Activated naive CD8-positive, alpha-beta T cell (primary cell): Measurements from ENCODE around the gene SMAGP.

Experiments
- H3K27ac Mint-ChIP-seq: one replicate; pipeline ENCODE4 v1.8.0; 2021; ENCODE audit warnings: mixed read lengths
- H3K27me3 Mint-ChIP-seq: one replicate; pipeline ENCODE4 v1.8.0; 2021; ENCODE audit warnings: mixed read lengths
- H3K36me3 Mint-ChIP-seq: one replicate; pipeline ENCODE4 v1.8.0; 2021; ENCODE audit warnings: mixed read lengths
- H3K4me1 Mint-ChIP-seq: one replicate; pipeline ENCODE4 v1.8.0; 2021; ENCODE audit warnings: low read depth, mixed read lengths
- H3K4me3 Mint-ChIP-seq: one replicate; pipeline ENCODE4 v1.8.0; 2021; ENCODE audit warnings: mild to moderate bottlenecking, mixed read lengths
- H3K9me3 Mint-ChIP-seq: one replicate; pipeline ENCODE4 v1.8.0; 2021; ENCODE audit warnings: low read depth, mixed read lengths

The SMAGP gene

DNA sequence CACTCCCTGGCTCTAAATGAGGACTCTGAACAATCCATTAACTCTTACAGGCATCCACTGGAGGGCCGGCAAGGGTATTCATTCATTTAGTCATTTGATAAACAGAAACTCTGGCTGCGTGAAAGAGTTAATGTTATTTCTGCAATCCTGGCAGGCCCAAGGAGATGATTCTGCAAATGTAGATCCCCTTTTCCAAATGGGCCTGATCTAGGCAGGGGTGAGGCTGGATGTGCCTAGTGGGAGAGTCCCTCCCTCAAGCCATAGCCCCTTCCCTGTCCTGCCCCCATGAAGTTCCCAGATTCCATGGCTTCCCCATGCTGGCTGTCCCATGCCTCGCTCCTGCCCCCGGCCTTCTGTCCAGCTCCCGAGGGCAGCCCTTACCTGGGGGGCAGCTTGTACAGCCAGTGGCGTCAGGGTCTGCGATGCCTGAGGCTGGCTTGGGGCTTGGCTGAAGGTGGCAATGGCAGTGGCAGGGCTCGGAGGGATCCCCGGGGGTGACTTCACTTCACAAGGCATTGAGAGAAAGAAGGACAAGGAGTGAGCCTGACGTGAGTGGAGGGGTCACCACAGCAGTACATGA is 70.8 kb downstream of the SMAGP start:
- Mint-ChIP-seq H3K9me3 (no peaks in the 10 kb centered on the region), H3K4me3 (no peak overlapping the region), H3K27me3 (no peaks in the 10 kb centered on the region), H3K27ac (no peak overlapping the region), H3K36me3 (no peaks in the 10 kb centered on the region), H3K4me1 (peaks cover 7% of the 10 kb centered on the region)

DNA sequence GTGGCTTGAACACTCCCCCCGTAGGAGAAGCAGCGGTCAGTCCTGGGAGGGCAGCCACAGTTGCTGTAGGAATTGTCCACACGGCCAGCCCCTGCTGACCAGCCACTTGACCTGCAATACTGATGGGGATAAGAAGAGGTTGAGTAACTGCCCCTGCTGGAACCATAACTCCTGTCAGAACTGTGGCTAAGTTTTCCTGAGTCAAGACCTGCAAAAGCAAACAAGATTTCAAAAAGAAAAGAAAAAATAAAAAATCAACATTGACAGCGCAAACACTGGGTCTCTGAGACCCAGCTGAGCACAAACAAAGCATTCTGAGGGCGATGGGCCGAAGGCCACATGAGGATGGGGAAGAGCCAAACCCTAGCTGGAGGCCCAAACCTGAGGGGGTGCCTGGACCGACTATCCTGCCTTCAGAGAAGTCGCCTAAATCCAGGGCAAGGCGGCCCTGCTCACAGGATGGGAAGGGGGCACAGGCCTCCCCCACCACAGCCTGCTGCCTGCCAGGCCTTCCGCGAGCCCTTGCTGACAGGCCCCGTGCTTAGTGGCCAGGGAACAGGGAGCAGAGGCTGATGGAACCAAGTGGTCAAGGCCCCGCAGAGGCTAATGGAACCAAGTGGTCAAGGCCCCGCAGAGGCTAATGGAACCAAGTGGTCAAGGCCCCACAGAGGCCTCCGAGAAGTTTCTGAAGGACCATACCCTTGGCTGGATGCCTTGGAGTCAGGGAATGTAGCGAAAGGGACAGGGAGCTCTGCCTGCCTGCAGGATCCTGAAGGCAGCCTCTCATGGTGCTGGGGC is 71.4 kb downstream of the SMAGP start:
- no peaks in the 10 kb centered on the region for H3K9me3 Mint-ChIP-seq
- H3K27me3 Mint-ChIP-seq: no peaks in the 10 kb centered on the region
- no peaks in the 10 kb centered on the region for H3K36me3 Mint-ChIP-seq
- H3K4me3 Mint-ChIP-seq: no peak overlapping the region
- peaks cover 6% of the 10 kb centered on the region for H3K4me1 Mint-ChIP-seq
- H3K27ac Mint-ChIP-seq: no peak overlapping the region

DNA sequence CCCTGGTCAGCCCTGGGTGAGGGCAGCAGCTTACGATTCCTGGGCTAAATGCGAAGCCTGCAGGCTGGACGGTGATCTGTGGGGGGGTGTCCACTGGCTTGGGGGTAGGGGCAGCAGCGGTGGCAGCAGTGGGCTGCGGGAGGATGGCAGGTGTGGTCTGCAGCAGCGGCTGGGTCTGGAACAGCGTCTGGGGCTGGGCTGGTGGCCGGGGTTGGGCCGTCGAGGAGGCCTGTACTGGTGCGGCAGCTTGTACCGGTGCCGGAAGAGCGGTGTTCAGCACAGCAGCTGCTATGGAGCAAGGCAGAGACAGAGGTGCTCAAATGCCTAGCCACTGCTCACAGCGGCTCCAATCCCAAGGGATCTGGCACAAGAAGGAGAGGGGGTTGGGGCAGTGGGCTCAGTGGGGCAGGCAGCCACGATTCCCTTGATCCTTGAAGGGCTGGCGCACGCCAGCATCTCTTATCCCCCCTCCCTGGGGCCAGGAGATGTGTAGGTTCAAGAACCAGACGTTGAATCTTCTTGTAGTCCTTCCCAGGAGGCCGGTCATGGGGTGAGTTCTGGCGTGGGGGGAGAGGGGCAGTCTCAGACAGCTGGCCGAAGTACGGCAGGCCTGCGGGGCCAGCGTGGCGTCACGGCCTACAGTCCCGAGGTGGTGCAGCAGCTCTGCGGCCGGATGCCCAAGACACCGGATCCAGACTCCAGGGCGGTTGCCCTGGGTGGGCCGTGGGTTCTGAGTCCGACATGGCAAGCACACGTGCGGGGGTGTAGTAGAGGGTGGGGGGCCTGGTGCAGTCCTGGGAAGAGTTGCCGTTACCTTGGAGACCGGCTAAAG is 72.3 kb downstream of the SMAGP start:
- Mint-ChIP-seq H3K9me3 (no peaks in the 10 kb centered on the region), H3K27ac (no peak overlapping the region), H3K4me1 (peaks cover 2% of the 10 kb centered on the region), H3K4me3 (no peak overlapping the region), H3K27me3 (no peaks in the 10 kb centered on the region), H3K36me3 (no peaks in the 10 kb centered on the region)

DNA sequence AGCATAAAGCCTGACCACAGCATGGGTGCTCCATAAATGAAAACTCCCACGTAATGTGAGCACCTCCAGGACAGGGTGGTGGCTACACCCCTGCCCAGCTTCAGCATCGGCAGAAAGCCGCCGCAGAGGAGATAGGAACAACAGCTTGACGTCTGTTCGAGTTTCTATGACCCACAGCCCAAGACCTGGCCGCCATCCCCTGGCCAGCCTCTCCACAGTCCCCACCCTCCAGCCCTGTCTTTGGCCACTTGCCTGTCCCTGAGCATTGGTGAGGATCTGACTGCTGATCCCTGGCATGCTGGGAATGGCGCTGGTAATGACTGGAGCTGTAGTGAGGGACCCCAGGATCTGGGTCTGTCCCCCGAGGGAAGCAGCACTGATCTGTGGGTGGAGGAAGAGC is 73.7 kb downstream of the SMAGP start:
- Mint-ChIP-seq H3K4me1 (no peaks in the 10 kb centered on the region), H3K27ac (no peak overlapping the region), H3K4me3 (no peak overlapping the region), H3K36me3 (no peaks in the 10 kb centered on the region), H3K27me3 (no peaks in the 10 kb centered on the region), H3K9me3 (no peaks in the 10 kb centered on the region)

DNA sequence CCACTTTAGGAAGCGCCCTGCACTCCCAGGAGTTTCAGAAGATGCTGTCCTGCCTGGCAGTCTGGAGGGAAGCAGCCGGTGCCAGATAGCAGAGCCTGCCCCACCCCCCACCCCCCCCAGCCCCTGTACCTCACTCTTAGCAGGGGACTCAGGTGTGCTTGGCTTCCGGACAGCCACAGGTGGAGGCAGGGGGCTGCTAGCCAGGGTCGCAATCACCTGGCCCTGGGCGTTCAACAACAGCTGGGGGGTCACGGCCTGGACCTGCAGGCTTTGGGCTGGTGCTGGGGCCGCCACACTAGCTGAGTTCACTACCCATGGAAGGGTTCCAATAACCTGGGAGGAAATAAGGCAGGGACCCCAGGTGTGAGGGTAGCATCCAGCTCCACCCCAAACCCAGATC is 74.4 kb downstream of the SMAGP start:
- Mint-ChIP-seq H3K4me3 (no peak overlapping the region), H3K27ac (no peak overlapping the region), H3K36me3 (peaks cover 2% of the 10 kb centered on the region), H3K27me3 (no peaks in the 10 kb centered on the region), H3K4me1 (no peaks in the 10 kb centered on the region), H3K9me3 (no peaks in the 10 kb centered on the region)
